Retinal pigment epithelial cell (primary cell): Measurements from ENCODE around the gene TLE3.
"Not testable (repeated sequence)": the region's sequence is repeated elsewhere in the genome, so short reads cannot be mapped to it uniquely, and the experiment has no call there.

Source experiments
- DNase-seq: peaks from one replicate; pipeline ENCODE4 v3.0.0-alpha.2; 2010; ENCODE audit warnings: low read depth
- H3K4me3 ChIP-seq: 2 replicates; pipeline ENCODE4 v1.5.1; 2011; ENCODE audit warnings: mild to moderate bottlenecking, low read length, control low read depth, moderate library complexity
- CTCF ChIP-seq: conservative IDR thresholded peaks from 2 replicates; pipeline ENCODE4 v1.5.1; 2011; ENCODE audit warnings: low read depth, low read length, control low read depth, inconsistent platforms

The TLE3 gene

GRCh38 chr15:70142072-70142321 lies 44.3 kb upstream of the TLE3 start:
- no peak overlapping the region for H3K4me3 ChIP-seq
- no peak for TF ChIP-seq CTCF
- no peak for DNase-seq

- H3K4me3 ChIP-seq: no peak overlapping the region
- TF ChIP-seq CTCF: no peak
- DNase-seq: no peak
Measured at GRCh38 chr15:70141376-70142071, 43.8 kb upstream of the TLE3 start.

- no peak overlapping the region for H3K4me3 ChIP-seq
- TF ChIP-seq CTCF: no peak
- DNase-seq: no peak
Measured at GRCh38 chr15:70140543-70141375, 43.0 kb upstream of the TLE3 start.

GRCh38 chr15:70140025-70140542 lies 42.4 kb upstream of the TLE3 start:
- no peak overlapping the region for H3K4me3 ChIP-seq
- TF ChIP-seq CTCF: no peak
- DNase-seq: no peak

- TF ChIP-seq CTCF: no peak
- H3K4me3 ChIP-seq: no peak overlapping the region
- DNase-seq: no peak
Measured at GRCh38 chr15:70137967-70138366, 40.2 kb upstream of the TLE3 start.

- DNase-seq, H3K4me3 ChIP-seq: not testable (repeated sequence)
Measured at GRCh38 chr15:70137021-70137420, 39.3 kb upstream of the TLE3 start.

GRCh38 chr15:70133781-70134421 lies 36.2 kb upstream of the TLE3 start:
- H3K4me3 ChIP-seq: no peak overlapping the region
- no peak for DNase-seq
- TF ChIP-seq CTCF: no peak
